GM13976 (cell line): ENCODE measurements around the gene GLI2.

Experiments
- DNase-seq: peaks from one replicate; pipeline ENCODE4 v3.0.0; 2012; ENCODE audit warnings: low spot score
- CTCF ChIP-seq: IDR thresholded peaks from 2 replicates; pipeline ENCODE4 v1.5.1; 2012; ENCODE audit warnings: borderline replicate concordance, mild to moderate bottlenecking; ENCODE audit not compliant: insufficient read depth; ENCODE audit errors: extremely low read depth, missing control alignments, control extremely low read depth
- in situ Hi-C: fragments of 300-500 bp; cut with MboI; formaldehyde crosslinking; loops from one replicate; pipeline ENCODE4 v1.12.0; 2022; ENCODE audit warnings: low sequenced_read_pairs, mixed read lengths, inconsistent platforms; ENCODE audit not compliant: unreplicated experiment

Gene GLI2

GRCh38 chr2:120783371-120783791, 47.7 kb downstream of the GLI2 start:
- no peak for TF ChIP-seq CTCF
- no peak for DNase-seq
- in situ Hi-C loops: no loop called here

GRCh38 chr2:120783969-120784372, 48.3 kb downstream of the GLI2 start:
- in situ Hi-C loops: no loop called here
- DNase-seq: no peak
- no peak for TF ChIP-seq CTCF
